GM12878 (cell line): Measurements from ENCODE around the gene SLC6A20. TPM values are rescaled to one million over a fixed set of nuclear protein-coding genes. Genes with fewer than 3 reads are reported as not detected.
A peak's percentile ranks its signal among the peaks of the same experiment; 100 is the strongest.

ENCODE experiments used
- ATAC-seq: fragments of 200-7000 bp; cut with Tn5 transposase; 3 replicates; pipeline ENCODE4 v1.9.1; 2020; ENCODE audit warnings: mild to moderate bottlenecking, moderate library complexity
- BruUV-seq: library from RNA; stranded (reverse); fragments of 400-500 nt; replicated peaks from 2 replicates; lab custom pipeline; 2021; lab: Mats Ljungman, UMichigan
- CTCF ChIA-PET: fragments of 300-600 bp; sonication (Branson Sonifier 250); formaldehyde crosslinking; extraction: SDS; loops from one replicate; lab custom pipeline; 2021; ENCODE audit warnings: inconsistent platforms; lab: Yijun Ruan, JAX
- POLR2A ChIA-PET: fragments of 350-600 bp; formaldehyde crosslinking; extraction: SDS; loops from one replicate; lab custom pipeline; 2021; ENCODE audit warnings: inconsistent platforms; lab: Charles Lee
- RAD21 ChIA-PET: fragments of 300-600 bp; sonication (Branson Sonifier 250); formaldehyde crosslinking; loops from one replicate; lab custom pipeline; 2023; ENCODE audit warnings: antibody characterized with exemption; ENCODE audit not compliant: unreplicated experiment; lab: Charles Lee
- SMC1A ChIA-PET: fragments of 300-600 bp; sonication (Branson Sonifier 250); formaldehyde crosslinking; loops from one replicate; lab custom pipeline; 2023; ENCODE audit not compliant: unreplicated experiment, uncharacterized antibody; lab: Charles Lee
- DNase-seq: peaks from one replicate; pipeline ENCODE4 v3.0.0-alpha.2; 2011; ENCODE audit warnings: low read depth, low spot score
- FAIRE-seq: peaks from 3 replicates; lab custom pipeline; 2011; peaks lifted over from hg19 to GRCh38; lab: Jason Lieb, UNC
- H2AFZ ChIP-seq: 2 replicates; pipeline ENCODE4 v1.6.0; 2011; ENCODE audit warnings: low read depth, low read length, control low read depth; ENCODE audit not compliant: control insufficient read depth
- H3K27ac ChIP-seq: 2 replicates; pipeline ENCODE4 v1.5.1; 2011; ENCODE audit warnings: control low read depth; ENCODE audit not compliant: control insufficient read depth, insufficient read depth
- H3K27me3 ChIP-seq, 2 experiments: replicated peaks in 1 of 2; 2 replicates each; pipeline versions ENCODE4 v1.6.0 to v1.6.1; 2011; ENCODE audit warnings: low read length in 1 of 2; ENCODE audit not compliant: control insufficient read depth in 2 of 2, insufficient read depth in 2 of 2
- H3K36me3 ChIP-seq, 2 experiments: 2 replicates each; pipeline ENCODE4 v1.5.1; 2011; ENCODE audit warnings: low read length in 1 of 2; ENCODE audit not compliant: control insufficient read depth in 2 of 2, insufficient read depth in 2 of 2
- H3K4me1 ChIP-seq: 2 replicates; pipeline ENCODE4 v1.6.1; 2011; ENCODE audit warnings: mild to moderate bottlenecking, low read length, moderate library complexity, mixed read lengths; ENCODE audit not compliant: control insufficient read depth, insufficient read depth
- H3K4me2 ChIP-seq: 2 replicates; pipeline ENCODE4 v1.6.0; 2011; ENCODE audit warnings: control low read depth; ENCODE audit not compliant: control insufficient read depth, insufficient read depth
- H3K4me3 ChIP-seq: fragments of 200-600 bp; sonication (generic); 2 replicates; pipeline ENCODE4 v1.5.1; 2016
- H3K79me2 ChIP-seq: 2 replicates; pipeline ENCODE4 v1.6.0; 2011; ENCODE audit warnings: low read length; ENCODE audit not compliant: control insufficient read depth, insufficient read depth
- H3K9ac ChIP-seq: 2 replicates; pipeline ENCODE4 v1.8.0; 2011; ENCODE audit warnings: low read length, control low read depth, mixed read lengths; ENCODE audit not compliant: control insufficient read depth, insufficient read depth
- H3K9me3 ChIP-seq: replicated peaks from 3 replicates; pipeline ENCODE4 v1.5.1; 2011; ENCODE audit warnings: mild to moderate bottlenecking, low read length; ENCODE audit not compliant: control insufficient read depth, insufficient read depth
- H4K20me1 ChIP-seq: 2 replicates; pipeline ENCODE4 v1.6.0; 2011; ENCODE audit not compliant: control insufficient read depth, insufficient read depth
- EED ChIP-seq: sonication (generic); IDR thresholded peaks from 2 replicates; pipeline ENCODE4 v1.6.1; 2016; ENCODE audit warnings: antibody characterized with exemption, low read depth
- HDAC6 ChIP-seq: fragments of 200-600 bp; sonication (generic); IDR thresholded peaks from one replicate; pipeline ENCODE4 v1.8.0; 2017; ENCODE audit warnings: antibody characterized with exemption; ENCODE audit not compliant: unreplicated experiment
- RAD51 ChIP-seq: fragments of 450-650 bp; IDR thresholded peaks from 2 replicates; pipeline ENCODE4 v1.6.1; 2016; ENCODE audit warnings: moderate library complexity, mild to moderate bottlenecking, inconsistent platforms
- SMAD1 ChIP-seq: fragments of 450-650 bp; IDR thresholded peaks from 2 replicates; pipeline ENCODE4 v1.6.1; 2018; ENCODE audit warnings: mild to moderate bottlenecking, low read depth; ENCODE audit not compliant: partially characterized antibody
- WGBS: methylation state at CpG from one replicate; pipeline ENCODE4 v1.1.6; 2016; ENCODE audit warnings: low lambda C conversion rate; ENCODE audit not compliant: insufficient replicate concordance, insufficient coverage; ENCODE audit errors: missing lambda C conversion rate; 5-methylcytosine and 5-hydroxymethylcytosine counted together
- in situ Hi-C: fragments of 300-500 bp; cut with MboI; formaldehyde crosslinking; loops from 9 replicates; pipeline ENCODE4 v1.14.3; 2018; ENCODE audit warnings: mixed read lengths
- intact Hi-C: fragments of 100-400 bp; cut with micrococcal nuclease; formaldehyde crosslinking; loops from one replicate; pipeline ENCODE4 v1.14.2; 2022; ENCODE audit not compliant: unreplicated experiment
- polyA plus RNA-seq, 11 experiments: library from polyadenylated mRNA; depleted of rRNA in 4 of 11; unstranded in 6 of 11; stranded (reverse) in 5 of 11; fragments of >200 nt; fragmentation: Nextera tagmentation in 4 of 11; fragmentation: Illumina TruSeq in 1 of 11; extraction: Ambion mirVana in 4 of 11; extraction: Trizol in 1 of 11; gene quantifications; 1 replicate in 1 of 11; 2 replicates in 10 of 11; pipeline versions ENCODE4 v1.2.1 to v1.2.3, GENCODE V29; 2011 to 2016; ENCODE audit warnings: inconsistent platforms in 2 of 11, missing spikeins in 2 of 11, low read depth in 1 of 11
- total RNA-seq, 4 experiments: library from RNA; depleted of rRNA in 3 of 4; stranded (reverse); fragments of >200 nt in 3 of 4; fragmentation: Illumina TruSeq in 1 of 4; extraction: Trizol in 1 of 4; gene quantifications; 2 replicates each; pipeline versions ENCODE4 v1.2.1 to v1.2.3, GENCODE V29; 2013 to 2021

The SLC6A20 gene
- total and polyA plus RNA-seq, 10 of the 15 experiments (the other 5 are each of a cell fraction or from before 2014, with no cell fraction given), result 0.31 to 4.1 (median 1.1) TPM

- H3K27ac ChIP-seq, result no peak overlapping the region
- no TSS peak for BruUV-seq
Measured at GRCh38 chr3:45841420-45841756, 45.1 kb upstream of the SLC6A20 start.

DNA sequence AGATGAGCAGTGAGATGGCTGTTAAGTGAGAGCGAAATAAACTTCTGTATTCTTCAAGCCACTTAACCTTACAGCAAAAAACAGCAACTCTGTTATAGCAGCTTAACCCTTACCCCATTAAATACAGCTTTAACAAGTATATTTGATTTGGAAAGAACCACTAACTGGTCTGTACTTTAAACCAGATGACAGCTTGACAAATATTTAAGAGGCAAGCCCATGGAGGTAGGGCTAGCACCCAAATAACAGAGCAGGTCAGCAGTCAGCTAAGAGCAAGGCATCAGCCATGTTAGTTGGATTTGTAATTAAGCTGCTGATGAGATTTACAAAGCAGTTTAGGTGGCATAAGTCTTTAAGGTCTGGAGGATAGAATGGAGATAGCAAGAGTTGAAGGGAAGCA lies 42.1 kb upstream of the SLC6A20 start:
- SMC1A ChIA-PET, result interaction anchor here (0.5 to 2.2 kb wide), 4 partner anchors 9 to 124 kb away, joined by 3 to 7 read pairs (median 3); no protein-coding TSS in a partner anchor
- Histone ChIP-seq H3K79me2 (no peaks in the 10 kb centered on the region), H3K4me1 (no peaks in the 10 kb centered on the region; the same call in 1 of the 2 replicates), H3K9me3 (peaks cover 3% of the 10 kb centered on the region; the same call in 1 of the 3 replicates), H2AFZ (no peak overlapping the region), H3K27me3 (no peaks in the 10 kb centered on the region; a peak in 1 of 4 replicates), H3K27ac (no peak overlapping the region), H3K36me3 (peaks cover 2 to 3% of the 10 kb centered on the region in 2 experiments; a peak in 2 of 4 replicates), H3K9ac (no peak overlapping the region), H4K20me1 (no peaks in the 10 kb centered on the region), H3K4me3 (no peak overlapping the region), H3K4me2 (no peak overlapping the region)
- CTCF ChIA-PET, result interaction anchor here (0.6 kb wide), 1 partner anchor 9 kb away, joined by 3 read pairs; no protein-coding TSS in a partner anchor
- DNase-seq (no peak), ATAC-seq (no peak), FAIRE-seq (no peak)
- TF ChIP-seq HDAC6 (no peak), RAD51 (no peak)
- no TSS peak for BruUV-seq
- RAD21 ChIA-PET, result no interaction called here
- WGBS, result 86% methylated on average over 1 of the region's 1 CpG
- in situ Hi-C loops (no loop called here), intact Hi-C loops (no loop called here)
- POLR2A ChIA-PET, result no interaction called here

More at GRCh38 chr3:45841420-45841756, 45.1 kb upstream of the SLC6A20 start:
- ATAC-seq (peak; percentile 48), FAIRE-seq (no peak), DNase-seq (no peak)
- peak; percentile 18; the same call in 1 of the 2 replicates for TF ChIP-seq EED
- no peak for TF ChIP-seq SMAD1
- 4% methylated on average over 15 of the region's 15 CpGs for WGBS
- H4K20me1 ChIP-seq, result no peaks in the 10 kb centered on the region
- ChIA-PET SMC1A (interaction anchor here (0.7 to 9.6 kb wide), 10 partner anchors 10 to 99 kb away, joined by 3 to 71 read pairs (median 10); no protein-coding TSS in a partner anchor), POLR2A (interaction anchor here (1.1 to 1.5 kb wide), 2 partner anchors 9 to 111 kb away, joined by 3 to 4 read pairs; no protein-coding TSS in a partner anchor), CTCF (interaction anchor here (0.6 to 1.7 kb wide), 9 partner anchors 9 to 330 kb away, joined by 3 to 7 read pairs (median 4); partner anchors contain the start of gene CXCR6), RAD21 (interaction anchor here (0.5 to 6.9 kb wide), 7 partner anchors 12 to 272 kb away, joined by 3 to 52 read pairs (median 15); no protein-coding TSS in a partner anchor)
- peak overlapping the region; percentile 63 for H3K9ac ChIP-seq
- peak overlapping the region; percentile 92 for H3K4me3 ChIP-seq
- in situ Hi-C loops, result no loop called here
- intact Hi-C loops, result no loop called here
- H3K36me3 ChIP-seq, result no peaks in the 10 kb centered on the region; a peak in 1 of 4 replicates
- H3K4me2 ChIP-seq, result peak overlapping the region; percentile 94
- no peaks in the 10 kb centered on the region for H3K79me2 ChIP-seq
- peak overlapping the region; percentile 76 for H2AFZ ChIP-seq
- no peaks in the 10 kb centered on the region; a peak in 1 of 4 replicates for H3K27me3 ChIP-seq
- no peaks in the 10 kb centered on the region; the same call in 1 of the 2 replicates for H3K4me1 ChIP-seq
- H3K9me3 ChIP-seq, result peaks cover 3% of the 10 kb centered on the region; the same call in 1 of the 3 replicates
